ENCODE data around the gene RBM8A.

The RBM8A gene

DNA sequence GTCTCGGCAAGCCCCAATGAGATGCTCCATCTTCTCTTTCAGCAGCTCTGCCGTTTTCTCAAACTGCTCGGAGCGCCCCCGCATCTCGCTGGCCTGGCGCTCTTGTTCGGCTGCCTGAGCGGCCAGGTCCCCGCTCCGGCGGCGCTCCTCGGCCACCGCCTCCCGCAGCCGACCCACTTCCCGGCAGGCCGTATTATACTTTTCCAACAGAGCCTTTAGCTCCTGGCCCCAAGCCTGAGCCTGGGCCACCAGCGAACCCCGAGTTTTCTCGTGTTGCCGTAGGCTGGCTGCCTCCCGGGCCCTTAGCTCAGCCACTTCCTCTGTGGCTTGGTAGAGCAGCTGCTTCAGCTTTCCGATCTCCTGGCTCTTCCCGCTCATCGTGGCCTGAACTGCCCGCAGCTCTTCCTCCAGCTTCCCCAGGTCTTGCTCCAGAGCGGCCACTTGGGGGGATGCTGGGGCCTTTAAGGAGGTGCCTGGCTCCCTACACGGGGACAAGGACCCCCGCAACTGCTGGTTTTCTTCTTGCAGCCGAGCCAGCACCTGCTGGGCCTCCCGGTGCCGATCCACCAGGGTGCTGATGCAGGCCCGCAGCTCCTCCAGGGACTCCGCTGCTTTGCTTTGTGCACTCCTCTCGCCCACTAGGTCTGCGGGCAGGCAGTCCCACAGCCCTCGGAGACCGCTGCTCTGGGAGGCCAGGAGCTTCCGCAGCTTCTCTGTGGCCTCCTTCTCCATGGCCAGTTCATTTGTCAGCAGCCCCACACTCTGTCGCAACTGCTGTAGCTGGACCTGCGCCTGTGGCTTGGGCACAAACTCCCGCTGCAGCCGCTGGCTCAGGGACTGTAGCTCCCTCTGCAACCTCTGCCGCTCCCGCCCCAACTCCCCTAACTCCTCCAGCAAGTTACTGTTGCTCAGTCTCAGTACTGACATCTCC is 55.0 kb downstream of the RBM8A start:
- DNase-seq: peak; percentile 14 to 34
